Measurements from ENCODE around the gene LIMK1. TPM values are rescaled to one million over a fixed set of nuclear protein-coding genes. Genes with fewer than 3 reads are reported as not detected.

Gene LIMK1
- total and polyA plus RNA-seq, 2 donors (not counting 3 experiments of a cell fraction or from before 2014, with no cell fraction given) = 52.9 to 54.5 TPM

DNA sequence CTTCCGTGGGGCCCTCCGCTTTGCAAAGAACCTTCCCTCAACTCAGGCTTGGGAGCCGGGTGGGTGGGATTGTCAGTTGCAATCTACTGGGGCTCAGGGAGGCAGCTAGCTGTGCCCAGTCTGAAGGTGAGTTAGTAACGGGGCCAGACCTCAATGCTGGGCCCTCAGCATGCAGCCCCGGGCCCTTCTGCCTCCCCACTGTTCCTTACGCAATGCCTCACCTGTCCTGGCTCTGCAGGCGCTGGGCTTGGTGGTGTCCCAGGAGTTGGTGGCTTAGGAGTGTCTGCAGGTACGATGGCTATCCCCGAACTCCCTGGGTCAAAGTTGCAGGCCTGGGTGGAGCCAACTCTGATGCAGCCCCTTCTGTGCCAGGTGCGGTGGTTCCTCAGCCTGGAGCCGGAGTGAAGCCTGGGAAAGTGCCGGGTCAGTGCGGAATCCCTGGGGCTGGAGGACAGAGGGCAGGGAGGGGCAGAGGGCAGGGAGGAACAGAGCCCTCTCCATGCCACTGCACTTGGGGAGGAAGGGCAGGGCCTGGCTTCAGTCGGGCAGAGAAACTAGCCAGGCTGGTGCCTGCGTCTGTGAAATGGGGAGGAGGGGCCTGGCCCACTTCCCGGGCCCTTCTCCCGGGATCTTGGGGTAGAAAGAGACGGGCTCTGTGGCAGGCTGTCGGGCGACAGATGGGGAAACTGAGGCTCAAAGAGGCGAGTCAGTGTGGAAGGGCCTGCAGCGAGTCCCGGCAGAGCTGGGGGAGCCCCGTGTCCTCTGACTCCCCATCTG lies 40.7 kb upstream of the LIMK1 start:
- H4K20me1 ChIP-seq (replicated peaks; ENCODE audit: control insufficient read depth, extremely low read depth, insufficient read depth, low read length) = no peaks in the 10 kb centered on the region
- peaks cover 0 to 2% of the 10 kb centered on the region in 2 experiments for H3K27me3 ChIP-seq (ENCODE audit: control insufficient read depth in 2 of 2, insufficient read depth in 2 of 2, low read length in 2 of 2)
- H3K4me1 ChIP-seq (ENCODE audit: control insufficient read depth, extremely low read depth, insufficient read depth, low read length) = no peaks in the 10 kb centered on the region
- BruUV-seq (replicated peaks) = no TSS peak
- POLR2A ChIA-PET = no interaction called here
- H3K79me2 ChIP-seq (ENCODE audit: control insufficient read depth, insufficient read depth, low read length) = no peaks in the 10 kb centered on the region
- dilution Hi-C loops (cut with MboI; ENCODE audit: extremely low pct_ligation_motif_present, low sequenced_read_pairs) = no loop called here
- H3K9ac ChIP-seq (replicated peaks; ENCODE audit: extremely low read depth, insufficient read depth, low read length) = no peak overlapping the region
- DNase-seq (ENCODE audit: low read depth, low spot score) = no peak
- no peak overlapping the region for H3K4me2 ChIP-seq (ENCODE audit: insufficient read depth, low read length)
- H3K27ac ChIP-seq (ENCODE audit: insufficient read depth, low read depth, low read length) = no peak overlapping the region
- H3K36me3 ChIP-seq (ENCODE audit: control insufficient read depth in 2 of 2, extremely low read depth in 1 of 2, insufficient read depth in 2 of 2, low read length in 2 of 2) = no peaks in the 10 kb centered on the region
- no peaks in the 10 kb centered on the region for H3K9me3 ChIP-seq (replicated peaks; ENCODE audit: control insufficient read depth, insufficient read depth, low read length)
- H2AFZ ChIP-seq (ENCODE audit: low read depth, low read length) = no peak overlapping the region
- intact Hi-C loops (cut with micrococcal nuclease) = no loop called here
- FAIRE-seq = no peak
- no peaks in the 10 kb centered on the region for H3K9me1 ChIP-seq (replicated peaks; ENCODE audit: control insufficient read depth, extremely low read depth, insufficient read depth, low read length)
- CTCF ChIA-PET = interaction anchor here (1.0 to 5.1 kb wide), 3 partner anchors 9 to 16 kb away, joined by 3 to 24 read pairs (median 9); no protein-coding TSS in a partner anchor
- TF ChIP-seq MYC (IDR thresholded peaks at IDR 0.05; ENCODE audit: low read depth, low read length) (no peak), FOS (IDR thresholded peaks at IDR 0.05; ENCODE audit: borderline replicate concordance, insufficient read depth, low read length) (no peak), POLR2AphosphoS5 (IDR thresholded peaks at IDR 0.05; ENCODE audit: insufficient read depth, low read depth, low read length) (no peak), JUN (IDR thresholded peaks at IDR 0.05; ENCODE audit: borderline replicate concordance, insufficient read depth, insufficient read length, low read depth) (no peak), GATA2 (IDR thresholded peaks at IDR 0.05; ENCODE audit: insufficient read depth, insufficient read length, low read depth, low read length) (no peak), POLR2A (IDR thresholded peaks at IDR 0.05; ENCODE audit: low read depth, low read length) (no peak), EZH2 (IDR thresholded peaks at IDR 0.05; ENCODE audit: borderline replicate concordance, low read depth, low read length, severe bottlenecking) (no peak)
- TF ChIP-seq, protein P1, sequence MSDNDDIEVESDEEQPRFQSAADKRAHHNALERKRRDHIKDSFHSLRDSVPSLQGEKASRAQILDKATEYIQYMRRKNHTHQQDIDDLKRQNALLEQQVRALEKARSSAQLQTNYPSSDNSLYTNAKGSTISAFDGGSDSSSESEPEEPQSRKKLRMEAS (IDR thresholded peaks at IDR 0.05; ENCODE audit: insufficient read depth, insufficient read length) = no peak
- TF ChIP-seq, protein P2, sequence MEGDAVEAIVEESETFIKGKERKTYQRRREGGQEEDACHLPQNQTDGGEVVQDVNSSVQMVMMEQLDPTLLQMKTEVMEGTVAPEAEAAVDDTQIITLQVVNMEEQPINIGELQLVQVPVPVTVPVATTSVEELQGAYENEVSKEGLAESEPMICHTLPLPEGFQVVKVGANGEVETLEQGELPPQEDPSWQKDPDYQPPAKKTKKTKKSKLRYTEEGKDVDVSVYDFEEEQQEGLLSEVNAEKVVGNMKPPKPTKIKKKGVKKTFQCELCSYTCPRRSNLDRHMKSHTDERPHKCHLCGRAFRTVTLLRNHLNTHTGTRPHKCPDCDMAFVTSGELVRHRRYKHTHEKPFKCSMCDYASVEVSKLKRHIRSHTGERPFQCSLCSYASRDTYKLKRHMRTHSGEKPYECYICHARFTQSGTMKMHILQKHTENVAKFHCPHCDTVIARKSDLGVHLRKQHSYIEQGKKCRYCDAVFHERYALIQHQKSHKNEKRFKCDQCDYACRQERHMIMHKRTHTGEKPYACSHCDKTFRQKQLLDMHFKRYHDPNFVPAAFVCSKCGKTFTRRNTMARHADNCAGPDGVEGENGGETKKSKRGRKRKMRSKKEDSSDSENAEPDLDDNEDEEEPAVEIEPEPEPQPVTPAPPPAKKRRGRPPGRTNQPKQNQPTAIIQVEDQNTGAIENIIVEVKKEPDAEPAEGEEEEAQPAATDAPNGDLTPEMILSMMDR (IDR thresholded peaks at IDR 0.05; ENCODE audit: extremely low read depth in 1 of 2, insufficient read depth in 1 of 2, low read depth in 1 of 2, low read length in 2 of 2) = no peak
- H3K4me3 ChIP-seq (replicated peaks in 1 of 3; ENCODE audit: insufficient read depth in 1 of 3, low read depth in 1 of 3, low read length in 3 of 3) = no peak overlapping the region
